Kidney glomerular epithelial cell (primary cell): Measurements from ENCODE around the gene POU2F2.
A peak's percentile ranks its signal among the peaks of the same experiment; 100 is the strongest.
"Not testable (repeated sequence)": the region's sequence is repeated elsewhere in the genome, so short reads cannot be mapped to it uniquely, and the experiment has no call there.

Experiments used
- DNase-seq: peaks from one replicate; lab custom pipeline; 2025; lab: John Stamatoyannopoulos, UW

POU2F2 gene

DNA sequence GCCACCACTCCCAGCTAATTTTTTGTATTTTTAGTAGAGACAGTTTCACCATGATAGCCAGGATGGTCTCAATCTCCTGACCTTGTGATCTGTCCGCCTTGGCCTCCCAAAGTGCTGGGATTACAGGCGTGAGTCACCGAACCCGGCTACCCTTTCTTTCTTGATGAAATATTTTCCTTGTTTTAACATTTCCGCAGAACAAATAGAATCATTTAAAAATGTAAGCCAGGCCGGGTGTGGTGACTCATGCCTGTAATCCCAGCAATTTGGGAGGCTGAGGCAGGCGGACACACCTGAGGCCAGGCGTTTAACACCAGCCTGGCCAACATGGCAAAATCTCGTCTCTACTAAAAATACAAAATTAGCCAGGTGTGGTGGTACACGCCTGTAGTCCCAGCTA, 32.0 kb downstream of the POU2F2 start:
- DNase-seq = not testable (repeated sequence)

- no peak for DNase-seq
These were observed 32.8 kb downstream of the POU2F2 start for GRCh38 chr19:42099336-42099925.

DNA sequence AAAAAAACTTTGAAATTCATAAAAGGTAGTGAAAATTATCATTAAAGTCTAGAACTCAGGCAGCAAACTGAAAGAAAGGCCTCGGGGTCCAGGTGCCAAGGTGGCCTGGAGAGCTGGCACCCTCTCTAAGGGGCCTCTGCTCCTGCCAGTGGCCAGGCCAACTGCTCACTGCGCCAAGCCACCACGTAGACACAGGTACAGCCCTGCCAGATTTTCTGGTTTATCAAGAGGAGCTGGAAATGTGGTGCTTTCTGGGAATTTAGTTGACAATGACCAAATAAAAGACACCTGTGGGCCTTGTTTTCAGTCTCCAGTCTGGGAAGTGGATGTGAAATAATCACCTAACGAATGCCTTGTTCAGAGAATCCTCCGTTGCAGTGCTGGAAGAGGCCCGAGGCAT, 33.5 kb downstream of the POU2F2 start:
- no peak for DNase-seq

DNA sequence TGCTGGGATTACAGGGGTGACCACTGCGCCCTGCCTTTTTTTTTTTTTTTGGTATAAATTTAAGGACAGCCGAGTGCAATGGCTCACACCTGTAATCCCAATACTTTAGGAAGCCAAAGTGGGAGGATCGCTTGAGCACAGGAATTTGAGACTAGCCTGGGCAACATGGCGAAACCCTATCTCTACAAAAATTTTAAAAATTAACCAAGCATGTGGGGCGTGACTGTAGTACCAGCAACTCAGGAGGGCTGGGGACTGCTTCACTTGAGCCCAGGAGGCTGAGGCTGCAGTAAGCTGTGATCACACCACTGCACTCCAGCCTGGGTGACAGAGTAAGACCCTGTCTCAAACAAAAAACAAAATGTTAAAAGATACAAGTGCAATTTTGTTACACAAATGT, 34.8 kb downstream of the POU2F2 start:
- no peak for DNase-seq

- no peak for DNase-seq
These were observed 35.9 kb downstream of the POU2F2 start for GRCh38 chr19:42096255-42096837.

- no peak for DNase-seq
These were observed 36.4 kb downstream of the POU2F2 start for GRCh38 chr19:42095814-42096230.

GRCh38 chr19:42095142-42095813, 37.0 kb downstream of the POU2F2 start:
- DNase-seq = no peak

- no peak for DNase-seq
These were observed 38.3 kb downstream of the POU2F2 start for GRCh38 chr19:42093926-42094325.

GRCh38 chr19:42093505-42093904, 38.7 kb downstream of the POU2F2 start:
- no peak for DNase-seq

GRCh38 chr19:42092350-42092749, 39.9 kb downstream of the POU2F2 start:
- DNase-seq = no peak

DNA sequence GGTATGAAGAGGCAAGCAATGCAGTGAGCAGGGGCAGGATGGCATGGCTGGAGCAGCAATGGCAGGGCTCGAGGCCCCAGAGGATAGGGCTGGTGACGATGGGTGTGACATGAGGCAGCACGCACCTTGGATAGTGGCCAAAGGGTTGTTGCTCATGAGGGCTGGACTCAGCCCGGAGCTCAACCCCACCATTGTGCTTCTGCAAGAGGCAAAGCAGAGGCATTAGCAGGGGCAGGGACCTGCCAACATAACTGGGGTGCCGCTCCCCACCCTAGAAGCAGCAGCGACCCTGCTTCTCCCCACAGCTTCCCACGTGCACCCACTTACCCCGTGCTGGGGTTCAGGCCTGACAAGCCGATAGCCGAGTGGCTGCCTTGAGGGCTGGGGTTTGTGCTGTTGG, 40.5 kb downstream of the POU2F2 start:
- no peak for DNase-seq

GRCh38 chr19:42091300-42091699, 40.9 kb downstream of the POU2F2 start:
- DNase-seq = no peak

DNA sequence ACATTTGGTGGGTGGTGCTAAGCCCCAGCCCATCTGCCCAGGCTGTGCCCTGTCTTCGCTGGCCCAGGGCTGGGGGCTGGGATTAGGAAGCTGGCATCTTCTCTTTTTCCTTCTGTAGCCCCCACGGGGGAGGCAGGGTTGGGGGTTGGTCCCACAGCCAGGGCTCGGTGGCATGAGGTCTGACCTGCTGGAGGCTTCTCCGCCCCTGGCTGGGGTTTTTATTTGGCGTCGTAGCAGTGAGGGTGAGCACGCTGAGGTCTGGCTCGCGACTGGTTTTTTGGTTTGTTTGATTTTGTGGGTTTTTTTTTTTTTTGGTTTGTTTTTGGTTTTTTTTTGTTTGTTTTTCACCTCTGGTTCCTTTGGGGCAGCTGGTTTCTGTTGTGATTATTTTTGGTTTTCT, 41.6 kb downstream of the POU2F2 start:
- no peak for DNase-seq

- DNase-seq = no peak
These were observed 42.5 kb downstream of the POU2F2 start for GRCh38 chr19:42089772-42090171.

DNA sequence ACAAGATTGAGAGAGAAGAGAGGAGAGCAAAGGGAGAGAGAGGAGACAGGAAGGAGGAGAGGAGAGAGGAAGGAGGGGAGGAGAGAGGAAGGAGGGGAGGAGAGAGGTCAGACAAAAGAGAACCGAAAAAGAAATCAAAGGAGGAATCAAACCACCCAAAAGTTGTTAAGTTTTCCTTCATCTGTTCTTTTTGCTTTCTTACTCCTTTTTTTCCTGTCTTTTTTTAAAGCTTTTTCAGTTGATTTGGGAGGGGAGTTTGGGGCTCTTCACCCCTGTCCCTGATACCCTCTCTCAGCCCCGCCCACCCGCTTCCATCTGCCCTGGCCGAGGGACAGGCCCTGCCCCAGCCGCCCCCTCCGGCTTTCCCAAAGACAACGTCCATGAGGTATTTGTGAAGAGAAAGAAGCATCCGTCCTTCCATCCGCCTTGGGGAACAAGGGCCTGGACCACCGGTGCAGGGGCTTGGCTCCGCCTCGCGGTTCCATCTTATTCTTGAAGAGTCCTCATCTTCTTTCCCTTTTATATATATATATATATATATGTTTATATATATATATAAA, 43.0 kb downstream of the POU2F2 start:
- DNase-seq = no peak

DNA sequence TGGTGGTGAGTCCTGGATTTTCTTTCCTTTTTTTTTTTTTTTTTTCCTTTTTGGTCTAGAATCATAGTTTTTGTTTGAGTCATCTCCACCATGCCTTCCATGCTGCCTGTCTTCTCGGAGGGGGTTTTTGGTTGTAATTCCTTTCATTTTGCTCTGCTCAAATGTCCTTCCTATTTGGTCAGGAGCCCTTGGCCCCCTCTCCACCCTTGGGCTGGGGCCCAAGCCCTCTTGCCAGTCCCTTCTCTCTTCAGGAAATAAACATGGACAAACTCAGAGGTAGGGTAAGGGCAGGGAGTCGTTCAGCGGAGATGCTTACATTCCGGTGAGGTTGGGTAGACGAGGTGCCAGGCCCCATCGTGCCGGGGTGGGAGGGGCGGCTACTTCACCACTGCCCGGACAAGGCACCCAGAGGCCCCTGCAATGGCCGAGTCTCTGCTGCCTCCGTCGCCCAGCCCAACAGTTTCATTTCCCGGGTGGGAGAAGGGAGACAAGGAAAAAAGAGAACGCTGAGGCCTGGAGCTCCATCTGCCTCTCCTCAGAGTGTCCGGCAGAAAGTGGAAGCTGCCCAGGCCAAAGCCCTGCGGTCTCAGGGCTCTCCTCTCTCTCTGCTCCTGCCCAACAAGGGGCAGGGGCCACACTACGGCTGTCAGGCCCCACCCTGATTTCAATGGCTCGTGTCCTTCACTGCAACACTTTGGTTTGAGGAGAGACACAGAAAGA, 43.6 kb downstream of the POU2F2 start:
- DNase-seq = peak; percentile 20

GRCh38 chr19:42086770-42087550, 45.3 kb downstream of the POU2F2 start:
- no peak for DNase-seq

DNA sequence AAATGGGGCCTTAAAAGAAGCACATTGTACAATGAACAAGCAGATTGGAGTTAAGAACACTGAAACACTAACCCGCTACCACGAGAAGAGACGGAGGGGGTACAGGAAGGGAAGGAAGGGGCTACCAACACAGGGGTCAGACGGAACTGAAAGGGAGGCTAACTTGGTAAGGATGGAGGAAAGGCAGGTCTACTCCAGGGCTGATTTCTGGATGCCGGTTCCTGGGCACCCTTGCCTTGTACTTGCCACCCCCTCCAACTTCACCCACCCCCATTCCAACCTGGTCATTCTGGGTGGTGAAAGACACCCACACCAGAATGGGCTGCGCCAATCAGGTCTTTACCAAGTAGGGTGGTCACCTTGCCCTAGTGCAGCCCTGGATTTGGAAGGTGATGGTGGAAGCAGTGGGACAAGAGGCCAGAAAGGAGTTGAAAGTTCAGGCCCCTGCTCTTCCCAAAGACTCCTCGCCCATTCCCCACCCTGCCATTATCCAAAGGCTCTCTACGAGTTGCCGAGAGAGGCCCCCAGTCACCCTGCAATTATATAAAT, 46.0 kb downstream of the POU2F2 start:
- no peak for DNase-seq

DNA sequence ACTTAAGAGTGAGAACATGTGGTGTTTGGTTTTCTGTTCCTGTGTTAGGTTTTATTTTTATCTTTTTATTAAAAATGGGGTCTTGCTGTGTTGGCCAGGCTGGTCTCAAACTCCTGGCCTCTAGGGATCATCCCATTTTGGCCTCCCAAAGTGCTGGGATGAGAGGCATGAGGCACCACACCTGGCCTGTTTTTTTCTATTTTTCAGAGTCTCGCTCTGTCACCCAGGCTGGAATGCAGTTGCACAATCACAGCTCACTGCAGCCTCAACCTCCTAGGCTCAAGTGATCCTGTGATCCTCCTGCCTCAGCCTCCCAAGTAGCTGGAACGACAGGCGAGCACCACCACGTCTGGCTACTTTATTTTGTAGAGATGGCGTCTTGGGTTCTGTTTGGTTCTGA, 48.7 kb downstream of the POU2F2 start:
- no peak for DNase-seq

- peak; percentile 17 for DNase-seq
These were observed 50.6 kb downstream of the POU2F2 start for GRCh38 chr19:42081584-42082203.

DNA sequence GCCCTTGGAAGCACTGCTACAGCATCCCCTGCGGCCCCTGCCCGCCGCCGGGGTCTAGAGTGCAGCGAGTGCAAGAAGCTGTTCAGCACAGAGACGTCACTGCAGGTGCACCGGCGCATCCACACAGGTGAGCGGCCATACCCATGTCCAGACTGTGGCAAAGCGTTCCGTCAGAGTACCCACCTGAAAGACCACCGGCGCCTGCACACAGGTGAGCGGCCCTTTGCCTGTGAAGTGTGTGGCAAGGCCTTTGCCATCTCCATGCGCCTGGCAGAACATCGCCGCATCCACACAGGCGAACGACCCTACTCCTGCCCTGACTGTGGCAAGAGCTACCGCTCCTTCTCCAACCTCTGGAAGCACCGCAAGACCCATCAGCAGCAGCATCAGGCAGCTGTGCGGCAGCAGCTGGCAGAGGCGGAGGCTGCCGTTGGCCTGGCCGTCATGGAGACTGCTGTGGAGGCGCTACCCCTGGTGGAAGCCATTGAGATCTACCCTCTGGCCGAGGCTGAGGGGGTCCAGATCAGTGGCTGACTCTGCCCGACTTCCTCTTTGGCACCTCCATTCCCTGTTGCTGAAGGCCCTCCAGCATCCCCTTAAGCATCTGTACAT, 51.4 kb downstream of the POU2F2 start:
- DNase-seq = no peak
